Astrocyte (in vitro differentiated cells and primary cell): ENCODE results near the gene HIPK2. TPM values are rescaled to one million over a fixed set of nuclear protein-coding genes. Genes with fewer than 3 reads are reported as not detected.

Experiments used
- DNase-seq: peaks from one replicate; pipeline ENCODE4 v3.0.0-alpha.2; 2010; ENCODE audit warnings: low read depth
- FAIRE-seq: peaks from 2 replicates; lab custom pipeline; 2011; peaks lifted over from hg19 to GRCh38; lab: Jason Lieb, UNC
- H2AFZ ChIP-seq: 2 replicates; pipeline ENCODE4 v1.6.0; 2012; ENCODE audit warnings: low read depth, low read length, inconsistent platforms
- H3K27ac ChIP-seq: 2 replicates; pipeline ENCODE4 v1.5.1; 2011; ENCODE audit warnings: low read depth, low read length, inconsistent platforms
- H3K27me3 ChIP-seq: 2 replicates; pipeline ENCODE4 v1.6.0; 2011; ENCODE audit warnings: low read length, inconsistent platforms; ENCODE audit not compliant: insufficient read depth
- H3K36me3 ChIP-seq: 2 replicates; pipeline ENCODE4 v1.5.1; 2011; ENCODE audit warnings: low read length, inconsistent platforms; ENCODE audit not compliant: insufficient read depth
- H3K4me1 ChIP-seq: 2 replicates; pipeline ENCODE4 v1.5.1; 2011; ENCODE audit warnings: low read length, inconsistent platforms; ENCODE audit not compliant: insufficient read depth
- H3K4me2 ChIP-seq: 2 replicates; pipeline ENCODE4 v1.6.0; 2012; ENCODE audit warnings: low read length, inconsistent platforms
- H3K4me3 ChIP-seq: 2 replicates; pipeline ENCODE4 v1.5.1; 2011; ENCODE audit warnings: low read depth, mild to moderate bottlenecking, low read length, inconsistent platforms; ENCODE audit not compliant: insufficient read depth
- H3K79me2 ChIP-seq: 2 replicates; pipeline ENCODE4 v1.6.0; 2012; ENCODE audit warnings: mild to moderate bottlenecking, low read length, inconsistent platforms; ENCODE audit not compliant: insufficient read depth
- H3K9ac ChIP-seq: 2 replicates; pipeline ENCODE4 v1.6.0; 2012; ENCODE audit warnings: mild to moderate bottlenecking, low read length, inconsistent platforms
- H3K9me3 ChIP-seq: 2 replicates; pipeline ENCODE4 v1.5.1; 2012; ENCODE audit warnings: low read depth, mild to moderate bottlenecking, low read length, inconsistent platforms; ENCODE audit not compliant: insufficient read depth
- H4K20me1 ChIP-seq: 2 replicates; pipeline ENCODE4 v1.6.0; 2012; ENCODE audit warnings: low read length, inconsistent platforms; ENCODE audit not compliant: insufficient read depth
- H3K27ac Mint-ChIP-seq: one replicate; pipeline ENCODE4 v1.8.0; 2021; ENCODE audit warnings: mild to moderate bottlenecking, mixed read lengths; ENCODE audit not compliant: unreplicated experiment
- H3K27me3 Mint-ChIP-seq: one replicate; pipeline ENCODE4 v1.8.0; 2021; ENCODE audit warnings: low read depth, mixed read lengths; ENCODE audit not compliant: unreplicated experiment
- H3K36me3 Mint-ChIP-seq: one replicate; pipeline ENCODE4 v1.8.0; 2021; ENCODE audit warnings: low read depth, mixed read lengths; ENCODE audit not compliant: unreplicated experiment
- H3K4me1 Mint-ChIP-seq: one replicate; pipeline ENCODE4 v1.8.0; 2021; ENCODE audit warnings: low read depth, mixed read lengths; ENCODE audit not compliant: unreplicated experiment
- H3K4me3 Mint-ChIP-seq: one replicate; pipeline ENCODE4 v1.8.0; 2021; ENCODE audit warnings: mild to moderate bottlenecking, moderate library complexity, mixed read lengths; ENCODE audit not compliant: unreplicated experiment
- H3K9me3 Mint-ChIP-seq: one replicate; pipeline ENCODE4 v1.8.0; 2021; ENCODE audit warnings: mild to moderate bottlenecking, mixed read lengths; ENCODE audit not compliant: unreplicated experiment
- EZH2 ChIP-seq: IDR thresholded peaks from 2 replicates; pipeline ENCODE4 v1.6.1; 2012; ENCODE audit warnings: mild to moderate bottlenecking, low read length, inconsistent platforms; ENCODE audit not compliant: insufficient read depth
- total RNA-seq: library from RNA; stranded (reverse); gene quantifications from 2 replicates; pipeline ENCODE4 v1.2.1, GENCODE V29; 2021
- TF ChIP-seq, protein P1 (sequence below): IDR thresholded peaks from 2 replicates; pipeline ENCODE4 v1.5.1; 2011; ENCODE audit warnings: low read depth, mild to moderate bottlenecking, inconsistent platforms, low read length, moderate library complexity; ENCODE audit not compliant: insufficient read depth

HIPK2 gene
- total RNA-seq, 1 donor from 2014 or later, result 35.8 TPM

GRCh38 chr7:139602143-139602722 lies 175.6 kb downstream of the HIPK2 start:
- DNase-seq, result peak; percentile 25
- peaks cover 5% of the 10 kb centered on the region for H3K36me3 Mint-ChIP-seq
- H3K9me3 ChIP-seq, result no peaks in the 10 kb centered on the region
- H3K4me2 ChIP-seq, result no peak overlapping the region
- H3K27me3 Mint-ChIP-seq, result no peaks in the 10 kb centered on the region
- H3K9me3 Mint-ChIP-seq, result no peaks in the 10 kb centered on the region
- H3K27me3 ChIP-seq, result no peaks in the 10 kb centered on the region
- H3K4me3 Mint-ChIP-seq, result no peak overlapping the region
- no peak overlapping the region for H3K9ac ChIP-seq
- no peak overlapping the region for H2AFZ ChIP-seq
- H3K36me3 ChIP-seq, result peaks cover 49% of the 10 kb centered on the region
- no peak overlapping the region for H3K4me3 ChIP-seq
- H3K27ac ChIP-seq, result no peak overlapping the region
- no peak for FAIRE-seq
- peaks cover 3% of the 10 kb centered on the region for H3K4me1 Mint-ChIP-seq
- TF ChIP-seq EZH2, result no peak
- TF ChIP-seq, protein P1, sequence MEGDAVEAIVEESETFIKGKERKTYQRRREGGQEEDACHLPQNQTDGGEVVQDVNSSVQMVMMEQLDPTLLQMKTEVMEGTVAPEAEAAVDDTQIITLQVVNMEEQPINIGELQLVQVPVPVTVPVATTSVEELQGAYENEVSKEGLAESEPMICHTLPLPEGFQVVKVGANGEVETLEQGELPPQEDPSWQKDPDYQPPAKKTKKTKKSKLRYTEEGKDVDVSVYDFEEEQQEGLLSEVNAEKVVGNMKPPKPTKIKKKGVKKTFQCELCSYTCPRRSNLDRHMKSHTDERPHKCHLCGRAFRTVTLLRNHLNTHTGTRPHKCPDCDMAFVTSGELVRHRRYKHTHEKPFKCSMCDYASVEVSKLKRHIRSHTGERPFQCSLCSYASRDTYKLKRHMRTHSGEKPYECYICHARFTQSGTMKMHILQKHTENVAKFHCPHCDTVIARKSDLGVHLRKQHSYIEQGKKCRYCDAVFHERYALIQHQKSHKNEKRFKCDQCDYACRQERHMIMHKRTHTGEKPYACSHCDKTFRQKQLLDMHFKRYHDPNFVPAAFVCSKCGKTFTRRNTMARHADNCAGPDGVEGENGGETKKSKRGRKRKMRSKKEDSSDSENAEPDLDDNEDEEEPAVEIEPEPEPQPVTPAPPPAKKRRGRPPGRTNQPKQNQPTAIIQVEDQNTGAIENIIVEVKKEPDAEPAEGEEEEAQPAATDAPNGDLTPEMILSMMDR, result peak; percentile 59
- no peaks in the 10 kb centered on the region for H4K20me1 ChIP-seq
- H3K79me2 ChIP-seq, result no peaks in the 10 kb centered on the region
- no peak overlapping the region for H3K27ac Mint-ChIP-seq
- no peaks in the 10 kb centered on the region for H3K4me1 ChIP-seq

GRCh38 chr7:139601176-139601575 lies 176.6 kb downstream of the HIPK2 start:
- no peak overlapping the region for H3K4me3 Mint-ChIP-seq
- FAIRE-seq, result no peak

GRCh38 chr7:139600306-139600705 lies 177.5 kb downstream of the HIPK2 start:
- TF ChIP-seq, protein P1, result no peak
- TF ChIP-seq EZH2, result no peak
- Mint-ChIP-seq H3K27ac (no peak overlapping the region), H3K9me3 (no peaks in the 10 kb centered on the region), H3K27me3 (no peaks in the 10 kb centered on the region), H3K4me3 (no peak overlapping the region), H3K36me3 (peaks cover 6% of the 10 kb centered on the region), H3K4me1 (peaks cover 3% of the 10 kb centered on the region)
- Histone ChIP-seq H4K20me1 (no peaks in the 10 kb centered on the region), H3K9ac (no peak overlapping the region), H2AFZ (no peak overlapping the region), H3K27ac (no peak overlapping the region), H3K9me3 (no peaks in the 10 kb centered on the region), H3K79me2 (no peaks in the 10 kb centered on the region), H3K36me3 (peaks cover 59% of the 10 kb centered on the region), H3K4me2 (no peak overlapping the region), H3K27me3 (no peaks in the 10 kb centered on the region), H3K4me1 (no peaks in the 10 kb centered on the region), H3K4me3 (no peak overlapping the region)
- no peak for DNase-seq
- FAIRE-seq, result no peak

More at GRCh38 chr7:139601176-139601575, 176.6 kb downstream of the HIPK2 start:
- H3K4me2 ChIP-seq, result no peak overlapping the region
- H3K27me3 Mint-ChIP-seq, result no peaks in the 10 kb centered on the region
- H4K20me1 ChIP-seq, result no peaks in the 10 kb centered on the region
- no peak overlapping the region for H2AFZ ChIP-seq
- H3K79me2 ChIP-seq, result no peaks in the 10 kb centered on the region
- H3K4me1 Mint-ChIP-seq, result peaks cover 3% of the 10 kb centered on the region
- no peak for DNase-seq
- H3K27ac ChIP-seq, result no peak overlapping the region
- H3K9me3 Mint-ChIP-seq, result no peaks in the 10 kb centered on the region
- no peak overlapping the region for H3K4me3 ChIP-seq
- H3K27ac Mint-ChIP-seq, result no peak overlapping the region
- no peaks in the 10 kb centered on the region for H3K9me3 ChIP-seq
- H3K27me3 ChIP-seq, result no peaks in the 10 kb centered on the region
- no peak overlapping the region for H3K9ac ChIP-seq
- peaks cover 5% of the 10 kb centered on the region for H3K36me3 Mint-ChIP-seq
- TF ChIP-seq EZH2, result no peak
- TF ChIP-seq, protein P1, result no peak
- H3K36me3 ChIP-seq, result peaks cover 57% of the 10 kb centered on the region
- H3K4me1 ChIP-seq, result no peaks in the 10 kb centered on the region
